Keratinocyte (primary cell): Measurements from ENCODE around the gene BCAT1. TPM values are rescaled to one million over a fixed set of nuclear protein-coding genes. Genes with fewer than 3 reads are reported as not detected.

Experiments used
- DNase-seq: peaks from one replicate; pipeline ENCODE4 v3.0.0-alpha.2; 2011; ENCODE audit warnings: low read depth, missing footprints, low spot score
- FAIRE-seq: peaks from 2 replicates; lab custom pipeline; 2011; peaks lifted over from hg19 to GRCh38; lab: Jason Lieb, UNC
- H2AFZ ChIP-seq: 2 replicates; pipeline ENCODE4 v1.6.0; 2012; ENCODE audit warnings: low read length, control low read depth, inconsistent platforms; ENCODE audit not compliant: control insufficient read depth
- H3K27ac ChIP-seq: 2 replicates; pipeline ENCODE4 v1.5.1; 2011; ENCODE audit warnings: low read length; ENCODE audit not compliant: control insufficient read depth, insufficient read depth
- H3K27me3 ChIP-seq: 3 replicates; pipeline ENCODE4 v1.6.0; 2011; ENCODE audit warnings: low read length; ENCODE audit not compliant: control insufficient read depth, insufficient read depth; ENCODE audit errors: extremely low read depth
- H3K36me3 ChIP-seq, 2 experiments: 2 replicates in 1 of 2; 3 replicates in 1 of 2; pipeline ENCODE4 v1.5.1; 2011; ENCODE audit warnings: low read length in 2 of 2, mild to moderate bottlenecking in 1 of 2; ENCODE audit not compliant: control insufficient read depth in 2 of 2, insufficient read depth in 2 of 2; ENCODE audit errors: extremely low read depth in 1 of 2
- H3K4me1 ChIP-seq: 3 replicates; pipeline ENCODE4 v1.5.1; 2011; ENCODE audit warnings: low read length; ENCODE audit not compliant: control insufficient read depth, insufficient read depth; ENCODE audit errors: extremely low read depth
- H3K4me2 ChIP-seq: 3 replicates; pipeline ENCODE4 v1.6.0; 2011; ENCODE audit warnings: low read depth, low read length; ENCODE audit not compliant: control insufficient read depth, insufficient read depth; ENCODE audit errors: extremely low read depth
- H3K4me3 ChIP-seq, 3 experiments: fragments of 200-600 bp in 1 of 3; sonication (generic) in 1 of 3; 2 replicates in 2 of 3; 3 replicates in 1 of 3; pipeline ENCODE4 v1.5.1; 2011 to 2016; ENCODE audit warnings: low read length in 3 of 3, mild to moderate bottlenecking in 3 of 3, control low read depth in 2 of 3, inconsistent platforms in 1 of 3, low read depth in 1 of 3, mixed read lengths in 1 of 3, mixed run types in 1 of 3, moderate library complexity in 1 of 3; ENCODE audit not compliant: control insufficient read depth in 2 of 3, insufficient read depth in 2 of 3; ENCODE audit errors: extremely low read depth in 1 of 3
- H3K79me2 ChIP-seq: 2 replicates; pipeline ENCODE4 v1.6.0; 2012; ENCODE audit warnings: low read length; ENCODE audit not compliant: control insufficient read depth, insufficient read depth
- H3K9ac ChIP-seq: 3 replicates; pipeline ENCODE4 v1.6.0; 2011; ENCODE audit warnings: low read length; ENCODE audit not compliant: control insufficient read depth, insufficient read depth; ENCODE audit errors: extremely low read depth
- H3K9me1 ChIP-seq: 3 replicates; pipeline ENCODE4 v1.6.0; 2011; ENCODE audit warnings: low read length; ENCODE audit not compliant: control insufficient read depth, insufficient read depth; ENCODE audit errors: extremely low read depth
- H3K9me3 ChIP-seq: 2 replicates; pipeline ENCODE4 v1.5.1; 2012; ENCODE audit warnings: low read depth, low read length; ENCODE audit not compliant: control insufficient read depth
- H4K20me1 ChIP-seq: 3 replicates; pipeline ENCODE4 v1.6.0; 2011; ENCODE audit warnings: low read length; ENCODE audit not compliant: control insufficient read depth, insufficient read depth; ENCODE audit errors: extremely low read depth
- EZH2 ChIP-seq: IDR thresholded peaks from one replicate; pipeline ENCODE4 v1.6.1; 2012; ENCODE audit warnings: inconsistent platforms, mild to moderate bottlenecking, low read length, moderate library complexity
- dilution Hi-C: fragments of 300-500 bp; cut with MboI; formaldehyde crosslinking; loops from one replicate; pipeline ENCODE4 v1.7.0; 2020; ENCODE audit warnings: low sequenced_read_pairs; ENCODE audit not compliant: extremely low pct_ligation_motif_present
- polyA plus RNA-seq, 5 experiments: library from polyadenylated mRNA; depleted of rRNA in 3 of 5; stranded (reverse) in 3 of 5; stranded (forward) in 1 of 5; unstranded in 1 of 5; fragments of >200 nt; gene quantifications; 1 replicate in 1 of 5; 2 replicates in 3 of 5; 3 replicates in 1 of 5; pipeline versions ENCODE4 v1.2.1 to v1.2.3, GENCODE V29; 2011 to 2012; ENCODE audit warnings: missing spikeins in 2 of 5, low read depth in 1 of 5, low replicate concordance in 1 of 5
- TF ChIP-seq, protein P1 (sequence below), 3 experiments: IDR thresholded peaks in 1 of 3; conservative IDR thresholded peaks in 1 of 3; optimal IDR thresholded peaks in 1 of 3; 2 replicates in 2 of 3; 3 replicates in 1 of 3; pipeline versions ENCODE3 to v1.5.1; 2011; ENCODE audit warnings: low read length in 3 of 3, mild to moderate bottlenecking in 3 of 3, moderate library complexity in 2 of 3, control low read depth in 1 of 3, inconsistent platforms in 1 of 3; ENCODE audit not compliant: insufficient read depth in 2 of 3; ENCODE audit errors: extremely low read depth in 1 of 3

Gene BCAT1
- polyA plus RNA-seq, 1 donor (not counting 4 experiments of a cell fraction or from before 2014, with no cell fraction given): 6.5 TPM

DNA sequence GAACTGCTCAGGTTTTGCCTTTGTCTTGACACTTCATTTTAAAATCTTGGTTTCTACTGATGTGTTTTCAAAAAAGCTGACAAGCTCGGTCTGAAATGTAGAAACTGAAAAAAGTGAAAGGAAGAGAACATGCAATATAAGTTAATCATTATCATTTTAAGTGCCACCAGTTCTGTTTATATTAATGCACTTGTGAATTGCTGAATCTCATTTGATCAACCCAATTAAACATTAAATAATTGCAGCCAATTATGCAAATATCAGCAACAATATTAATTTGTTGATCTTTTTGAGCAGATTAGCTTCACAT is 133.8 kb downstream of the BCAT1 start:
- H3K4me2 ChIP-seq: no peak overlapping the region
- no peaks in the 10 kb centered on the region for H3K79me2 ChIP-seq
- no peak overlapping the region for H2AFZ ChIP-seq
- no peaks in the 10 kb centered on the region for H3K9me1 ChIP-seq
- H3K4me1 ChIP-seq: no peaks in the 10 kb centered on the region
- DNase-seq (no peak), FAIRE-seq (no peak)
- H3K9ac ChIP-seq: no peak overlapping the region
- H3K36me3 ChIP-seq: no peaks in the 10 kb centered on the region
- no peak overlapping the region for H3K27ac ChIP-seq
- dilution Hi-C loops: no loop called here
- no peaks in the 10 kb centered on the region for H3K27me3 ChIP-seq
- H4K20me1 ChIP-seq: no peaks in the 10 kb centered on the region
- TF ChIP-seq EZH2: no peak
- TF ChIP-seq, protein P1, sequence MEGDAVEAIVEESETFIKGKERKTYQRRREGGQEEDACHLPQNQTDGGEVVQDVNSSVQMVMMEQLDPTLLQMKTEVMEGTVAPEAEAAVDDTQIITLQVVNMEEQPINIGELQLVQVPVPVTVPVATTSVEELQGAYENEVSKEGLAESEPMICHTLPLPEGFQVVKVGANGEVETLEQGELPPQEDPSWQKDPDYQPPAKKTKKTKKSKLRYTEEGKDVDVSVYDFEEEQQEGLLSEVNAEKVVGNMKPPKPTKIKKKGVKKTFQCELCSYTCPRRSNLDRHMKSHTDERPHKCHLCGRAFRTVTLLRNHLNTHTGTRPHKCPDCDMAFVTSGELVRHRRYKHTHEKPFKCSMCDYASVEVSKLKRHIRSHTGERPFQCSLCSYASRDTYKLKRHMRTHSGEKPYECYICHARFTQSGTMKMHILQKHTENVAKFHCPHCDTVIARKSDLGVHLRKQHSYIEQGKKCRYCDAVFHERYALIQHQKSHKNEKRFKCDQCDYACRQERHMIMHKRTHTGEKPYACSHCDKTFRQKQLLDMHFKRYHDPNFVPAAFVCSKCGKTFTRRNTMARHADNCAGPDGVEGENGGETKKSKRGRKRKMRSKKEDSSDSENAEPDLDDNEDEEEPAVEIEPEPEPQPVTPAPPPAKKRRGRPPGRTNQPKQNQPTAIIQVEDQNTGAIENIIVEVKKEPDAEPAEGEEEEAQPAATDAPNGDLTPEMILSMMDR (optimal IDR thresholded peaks at IDR 0.05 in 1 of 3, IDR thresholded peaks at IDR 0.05 in 1 of 3, conservative IDR thresholded peaks at IDR 0.05 in 1 of 3; ENCODE audit: extremely low read depth in 1 of 3, insufficient read depth in 2 of 3, low read length in 3 of 3): no peak
- H3K9me3 ChIP-seq: no peaks in the 10 kb centered on the region
- no peak overlapping the region for H3K4me3 ChIP-seq

DNA sequence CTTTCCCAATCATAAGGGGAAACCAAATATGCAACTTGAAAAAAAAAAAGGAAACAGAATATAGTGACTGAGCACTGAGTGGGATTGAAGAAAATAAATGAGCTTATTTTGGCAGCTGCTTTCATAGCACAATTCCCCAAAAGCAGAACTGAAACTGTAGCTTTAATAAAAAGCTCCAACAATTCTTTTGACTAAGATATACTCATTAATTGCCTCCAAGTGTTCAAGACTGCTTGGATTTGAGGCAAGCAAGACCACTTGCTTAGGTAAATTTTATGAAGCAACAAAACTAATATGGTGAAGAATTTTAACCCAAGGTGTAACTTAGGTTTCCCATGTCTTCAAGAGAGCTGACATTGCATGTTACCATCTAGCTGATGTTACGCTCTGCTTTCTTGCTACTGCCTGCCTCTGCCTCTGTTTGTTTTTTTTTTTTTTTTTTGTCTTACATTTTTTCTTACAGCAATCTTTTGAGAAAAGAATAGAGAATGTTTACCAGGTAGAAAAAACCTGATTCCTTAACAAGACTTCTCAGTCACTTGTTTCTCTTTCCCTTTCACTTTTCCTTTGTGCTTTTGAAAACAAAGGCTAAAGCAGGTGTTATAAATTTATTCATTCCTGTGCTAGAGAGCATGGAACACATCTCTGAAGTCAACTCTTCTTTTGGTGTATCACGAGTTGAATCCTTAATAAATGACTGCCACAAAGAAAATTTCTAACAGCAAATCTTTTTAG is 134.4 kb downstream of the BCAT1 start:
- Histone ChIP-seq H3K4me3 (no peak overlapping the region), H3K4me2 (no peak overlapping the region), H3K27me3 (no peaks in the 10 kb centered on the region), H3K36me3 (no peaks in the 10 kb centered on the region), H3K9me3 (no peaks in the 10 kb centered on the region), H3K4me1 (no peaks in the 10 kb centered on the region), H3K27ac (no peak overlapping the region), H3K79me2 (no peaks in the 10 kb centered on the region), H4K20me1 (no peaks in the 10 kb centered on the region), H2AFZ (no peak overlapping the region), H3K9me1 (no peaks in the 10 kb centered on the region), H3K9ac (no peak overlapping the region)
- dilution Hi-C loops: no loop called here
- no peak for TF ChIP-seq EZH2
- TF ChIP-seq, protein P1 (optimal IDR thresholded peaks at IDR 0.05 in 1 of 3, IDR thresholded peaks at IDR 0.05 in 1 of 3, conservative IDR thresholded peaks at IDR 0.05 in 1 of 3; ENCODE audit: extremely low read depth in 1 of 3, insufficient read depth in 2 of 3, low read length in 3 of 3): no peak
- DNase-seq (no peak), FAIRE-seq (no peak)
